ENCODE measurements around the gene AHI1.

DNA sequence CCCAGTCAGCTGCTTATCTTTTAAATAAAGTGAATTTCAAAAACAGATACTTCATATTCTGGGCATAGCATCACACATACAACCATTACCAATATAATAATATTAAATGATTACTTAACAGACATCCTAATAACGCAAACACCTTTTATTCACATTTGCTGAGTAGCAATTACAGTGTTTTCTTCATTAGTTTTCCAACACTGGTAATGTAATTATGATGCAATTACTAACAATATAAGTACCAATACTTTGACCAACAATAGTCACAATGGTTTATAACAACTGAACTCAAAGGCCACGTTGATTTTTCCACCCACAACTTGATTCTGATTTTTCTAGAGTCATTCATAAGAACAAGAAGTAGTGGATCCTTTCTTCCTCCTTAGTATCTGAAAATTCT, 212.4 kb downstream of the AHI1 start:
- TF ChIP-seq, protein P1, sequence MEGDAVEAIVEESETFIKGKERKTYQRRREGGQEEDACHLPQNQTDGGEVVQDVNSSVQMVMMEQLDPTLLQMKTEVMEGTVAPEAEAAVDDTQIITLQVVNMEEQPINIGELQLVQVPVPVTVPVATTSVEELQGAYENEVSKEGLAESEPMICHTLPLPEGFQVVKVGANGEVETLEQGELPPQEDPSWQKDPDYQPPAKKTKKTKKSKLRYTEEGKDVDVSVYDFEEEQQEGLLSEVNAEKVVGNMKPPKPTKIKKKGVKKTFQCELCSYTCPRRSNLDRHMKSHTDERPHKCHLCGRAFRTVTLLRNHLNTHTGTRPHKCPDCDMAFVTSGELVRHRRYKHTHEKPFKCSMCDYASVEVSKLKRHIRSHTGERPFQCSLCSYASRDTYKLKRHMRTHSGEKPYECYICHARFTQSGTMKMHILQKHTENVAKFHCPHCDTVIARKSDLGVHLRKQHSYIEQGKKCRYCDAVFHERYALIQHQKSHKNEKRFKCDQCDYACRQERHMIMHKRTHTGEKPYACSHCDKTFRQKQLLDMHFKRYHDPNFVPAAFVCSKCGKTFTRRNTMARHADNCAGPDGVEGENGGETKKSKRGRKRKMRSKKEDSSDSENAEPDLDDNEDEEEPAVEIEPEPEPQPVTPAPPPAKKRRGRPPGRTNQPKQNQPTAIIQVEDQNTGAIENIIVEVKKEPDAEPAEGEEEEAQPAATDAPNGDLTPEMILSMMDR (IDR thresholded peaks at IDR 0.05) = no peak
- no peak for TF ChIP-seq ZFX (IDR thresholded peaks at IDR 0.05; ENCODE audit: borderline replicate concordance)
